ENCODE measurements around the gene DMBX1. TPM values are rescaled to one million over a fixed set of nuclear protein-coding genes. Genes with fewer than 3 reads are reported as not detected.

The DMBX1 gene
- polyA plus RNA-seq, 2 of the 4 experiments (the other 2 are of a cell fraction) = 0.44 to 2.2 TPM

DNA sequence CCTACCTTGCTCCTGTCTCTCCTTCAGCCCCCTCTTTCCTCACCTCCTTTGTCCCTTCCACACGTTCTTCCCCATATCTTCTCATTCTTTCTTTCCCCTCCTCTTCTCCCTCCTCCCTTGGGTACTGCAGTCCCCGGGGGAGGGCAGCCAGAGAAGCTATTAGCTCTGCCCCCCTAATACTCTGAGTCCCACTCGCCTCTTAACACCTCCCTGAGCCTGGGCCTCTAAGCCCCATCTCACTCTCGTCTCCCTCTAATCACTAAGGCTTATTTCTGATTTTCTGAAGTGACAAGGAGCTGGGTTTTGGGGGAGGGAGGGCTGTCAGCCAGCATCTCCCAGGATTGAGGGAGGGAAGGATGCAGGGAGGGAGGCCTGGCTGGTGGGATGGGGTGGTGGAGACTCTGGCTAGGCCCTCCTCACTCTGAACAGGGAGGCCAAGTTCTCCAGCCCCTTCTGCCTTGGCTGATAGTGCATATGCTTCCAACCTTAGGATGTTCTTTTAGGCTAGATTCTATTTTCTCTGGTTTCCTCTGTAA lies 25.6 kb upstream of the DMBX1 start:
- ChIA-PET CTCF (interaction anchor here (1.6 kb wide), 1 partner anchor 17 kb away, joined by 7 read pairs; no protein-coding TSS in a partner anchor), POLR2A (no interaction called here)
- no peak overlapping the region for H3K4me3 ChIP-seq
- no peak for DNase-seq (ENCODE audit: low read depth in 1 of 2, low spot score in 1 of 2)
- no peak for FAIRE-seq
- H3K9me3 ChIP-seq = no peaks in the 10 kb centered on the region
- H3K4me2 ChIP-seq = no peak overlapping the region
- no peak for TF ChIP-seq JUN (IDR thresholded peaks at IDR 0.05)
- no peak for TF ChIP-seq ESRRA (IDR thresholded peaks at IDR 0.05; ENCODE audit: borderline replicate concordance, low read length)
- no peak for TF ChIP-seq MAZ (IDR thresholded peaks at IDR 0.05; ENCODE audit: borderline replicate concordance, low read depth, low read length)
- TF ChIP-seq, protein P1, sequence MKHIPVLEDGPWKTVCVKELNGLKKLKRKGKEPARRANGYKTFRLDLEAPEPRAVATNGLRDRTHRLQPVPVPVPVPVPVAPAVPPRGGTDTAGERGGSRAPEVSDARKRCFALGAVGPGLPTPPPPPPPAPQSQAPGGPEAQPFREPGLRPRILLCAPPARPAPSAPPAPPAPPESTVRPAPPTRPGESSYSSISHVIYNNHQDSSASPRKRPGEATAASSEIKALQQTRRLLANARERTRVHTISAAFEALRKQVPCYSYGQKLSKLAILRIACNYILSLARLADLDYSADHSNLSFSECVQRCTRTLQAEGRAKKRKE (CRISPR knock-in tag; IDR thresholded peaks at IDR 0.05; ENCODE audit: low read depth) = no peak
- no peak for TF ChIP-seq NFE2L2 (conservative IDR thresholded peaks at IDR 0.05; ENCODE audit: low read length)
- TF ChIP-seq HOXA7 (CRISPR knock-in tag; IDR thresholded peaks at IDR 0.05) = no peak
- no peak for TF ChIP-seq BHLHE40 (IDR thresholded peaks at IDR 0.05; ENCODE audit: low read depth, low read length)
- no peak for TF ChIP-seq SMC3 (IDR thresholded peaks at IDR 0.05)
- no peak for TF ChIP-seq EP300 (IDR thresholded peaks at IDR 0.05)
- no peak for TF ChIP-seq MAFK (IDR thresholded peaks at IDR 0.05; ENCODE audit: partially characterized antibody)
- no peak for TF ChIP-seq PHF8 (IDR thresholded peaks at IDR 0.05; ENCODE audit: borderline replicate concordance, low read depth)
- H3K27ac ChIP-seq = no peak overlapping the region
- WGBS (ENCODE audit: missing lambda C conversion rate) = 58% methylated on average over 4 of the region's 4 CpGs
- ATAC-seq = no peak
- no peaks in the 10 kb centered on the region for H3K4me1 ChIP-seq

DNA sequence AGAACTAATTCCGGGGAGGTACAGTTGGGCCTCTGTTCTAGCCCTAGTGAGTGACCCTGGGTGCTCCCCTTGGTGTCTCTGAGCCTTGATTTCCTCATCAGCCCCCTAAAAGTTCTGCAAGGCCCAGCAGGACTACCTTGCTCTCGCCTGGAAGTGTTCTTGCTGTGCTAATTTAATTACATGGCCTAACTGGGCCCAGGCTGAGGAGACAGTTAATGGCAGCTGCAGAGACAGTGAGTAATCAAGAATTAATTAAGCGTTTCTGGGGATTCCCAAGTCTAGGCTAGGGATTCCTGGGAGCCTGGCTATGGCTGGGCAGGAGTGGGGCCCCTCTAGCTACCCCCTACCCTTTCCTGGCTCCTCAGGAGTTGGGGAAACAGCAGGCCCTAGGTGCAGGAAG lies 24.7 kb upstream of the DMBX1 start:
- Histone ChIP-seq H3K4me3 (no peak overlapping the region), H3K4me1 (no peaks in the 10 kb centered on the region), H3K27ac (no peak overlapping the region), H3K4me2 (no peak overlapping the region), H3K9me3 (no peaks in the 10 kb centered on the region)
- ATAC-seq (no peak), FAIRE-seq (no peak), DNase-seq (ENCODE audit: low read depth in 1 of 2, low spot score in 1 of 2) (no peak)
- no peak for TF ChIP-seq JUN (IDR thresholded peaks at IDR 0.05)
- TF ChIP-seq, protein P2, sequence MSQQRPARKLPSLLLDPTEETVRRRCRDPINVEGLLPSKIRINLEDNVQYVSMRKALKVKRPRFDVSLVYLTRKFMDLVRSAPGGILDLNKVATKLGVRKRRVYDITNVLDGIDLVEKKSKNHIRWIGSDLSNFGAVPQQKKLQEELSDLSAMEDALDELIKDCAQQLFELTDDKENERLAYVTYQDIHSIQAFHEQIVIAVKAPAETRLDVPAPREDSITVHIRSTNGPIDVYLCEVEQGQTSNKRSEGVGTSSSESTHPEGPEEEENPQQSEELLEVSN (IDR thresholded peaks at IDR 0.05; ENCODE audit: borderline replicate concordance, low read depth) = no peak
- TF ChIP-seq, protein P3, sequence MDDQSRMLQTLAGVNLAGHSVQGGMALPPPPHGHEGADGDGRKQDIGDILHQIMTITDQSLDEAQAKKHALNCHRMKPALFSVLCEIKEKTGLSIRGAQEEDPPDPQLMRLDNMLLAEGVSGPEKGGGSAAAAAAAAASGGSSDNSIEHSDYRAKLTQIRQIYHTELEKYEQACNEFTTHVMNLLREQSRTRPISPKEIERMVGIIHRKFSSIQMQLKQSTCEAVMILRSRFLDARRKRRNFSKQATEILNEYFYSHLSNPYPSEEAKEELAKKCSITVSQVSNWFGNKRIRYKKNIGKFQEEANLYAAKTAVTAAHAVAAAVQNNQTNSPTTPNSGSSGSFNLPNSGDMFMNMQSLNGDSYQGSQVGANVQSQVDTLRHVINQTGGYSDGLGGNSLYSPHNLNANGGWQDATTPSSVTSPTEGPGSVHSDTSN (IDR thresholded peaks at IDR 0.05) = no peak
- TF ChIP-seq EHMT2 (IDR thresholded peaks at IDR 0.05; ENCODE audit: low read depth) = no peak
- no peak for TF ChIP-seq RAD21 (conservative IDR thresholded peaks at IDR 0.05 in 1 of 2, IDR thresholded peaks at IDR 0.05 in 1 of 2)
- no peak for TF ChIP-seq TP53 (CRISPR knock-in tag; IDR thresholded peaks at IDR 0.05)
- no peak for TF ChIP-seq FOSL2 (IDR thresholded peaks at IDR 0.05)
- TF ChIP-seq FOSL2 (CRISPR knock-in tag; IDR thresholded peaks at IDR 0.05) = no peak
- TF ChIP-seq, protein P4, sequence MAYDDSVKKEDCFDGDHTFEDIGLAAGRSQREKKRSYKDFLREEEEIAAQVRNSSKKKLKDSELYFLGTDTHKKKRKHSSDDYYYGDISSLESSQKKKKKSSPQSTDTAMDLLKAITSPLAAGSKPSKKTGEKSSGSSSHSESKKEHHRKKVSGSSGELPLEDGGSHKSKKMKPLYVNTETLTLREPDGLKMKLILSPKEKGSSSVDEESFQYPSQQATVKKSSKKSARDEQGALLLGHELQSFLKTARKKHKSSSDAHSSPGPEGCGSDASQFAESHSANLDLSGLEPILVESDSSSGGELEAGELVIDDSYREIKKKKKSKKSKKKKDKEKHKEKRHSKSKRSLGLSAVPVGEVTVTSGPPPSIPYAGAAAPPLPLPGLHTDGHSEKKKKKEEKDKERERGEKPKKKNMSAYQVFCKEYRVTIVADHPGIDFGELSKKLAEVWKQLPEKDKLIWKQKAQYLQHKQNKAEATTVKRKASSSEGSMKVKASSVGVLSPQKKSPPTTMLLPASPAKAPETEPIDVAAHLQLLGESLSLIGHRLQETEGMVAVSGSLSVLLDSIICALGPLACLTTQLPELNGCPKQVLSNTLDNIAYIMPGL (CRISPR knock-in tag; IDR thresholded peaks at IDR 0.05; ENCODE audit: borderline replicate concordance) = no peak
- no peak for TF ChIP-seq EHF (CRISPR knock-in tag; IDR thresholded peaks at IDR 0.05)
- CTCF ChIA-PET = interaction anchor here (0.8 to 1.6 kb wide), 2 partner anchors 13 to 18 kb away, joined by 3 to 7 read pairs; no protein-coding TSS in a partner anchor
- WGBS (ENCODE audit: missing lambda C conversion rate) = 80% methylated on average over 3 of the region's 3 CpGs
- POLR2A ChIA-PET = no interaction called here

Data from A549 (cell line).